Panc1 (cell line): ENCODE data around the gene GLRA3. TPM values are rescaled to one million over a fixed set of nuclear protein-coding genes. Genes with fewer than 3 reads are reported as not detected.

ENCODE experiments used
- ATAC-seq: fragments of 200-7000 bp; cut with Tn5 transposase; 2 replicates; pipeline ENCODE4 v1.9.1; 2020; ENCODE audit warnings: mild to moderate bottlenecking, moderate library complexity
- BruUV-seq: library from RNA; stranded (reverse); fragments of 400-500 nt; replicated peaks from 2 replicates; lab custom pipeline; 2021; lab: Mats Ljungman, UMichigan
- CTCF ChIA-PET: fragments of 300-600 bp; sonication (Branson Sonifier 250); formaldehyde crosslinking; loops from one replicate; lab custom pipeline; 2022; ENCODE audit warnings: antibody characterized with exemption; lab: Charles Lee
- POLR2A ChIA-PET: fragments of 300-600 bp; sonication (Branson Sonifier 250); formaldehyde crosslinking; loops from one replicate; lab custom pipeline; 2022; ENCODE audit warnings: antibody characterized with exemption; lab: Charles Lee
- DNase-seq: peaks from one replicate; pipeline ENCODE4 v3.0.0-alpha.2; 2010; ENCODE audit warnings: low read depth, low spot score
- H3K27ac ChIP-seq: 2 replicates; pipeline ENCODE4 v1.5.1; 2011; ENCODE audit warnings: mild to moderate bottlenecking, low read length, inconsistent platforms
- H3K27me3 ChIP-seq: fragments of 200-500 bp; sonication (Bioruptor generic); 2 replicates; pipeline ENCODE4 v1.6.0; 2014; ENCODE audit warnings: low read length, inconsistent platforms; ENCODE audit not compliant: control insufficient read depth, insufficient read depth
- H3K36me3 ChIP-seq: fragments of 200-500 bp; sonication (Bioruptor generic); 2 replicates; pipeline ENCODE4 v1.5.1; 2014; ENCODE audit warnings: inconsistent platforms, mild to moderate bottlenecking, low read length, moderate library complexity; ENCODE audit not compliant: control insufficient read depth, insufficient read depth
- H3K4me1 ChIP-seq: 2 replicates; pipeline ENCODE4 v1.5.1; 2011; ENCODE audit warnings: inconsistent platforms, mild to moderate bottlenecking, low read length, moderate library complexity; ENCODE audit not compliant: control insufficient read depth, insufficient read depth
- H3K4me3 ChIP-seq, 2 experiments: 2 replicates each; pipeline ENCODE4 v1.5.1; 2011 to 2012; ENCODE audit warnings: low read depth in 2 of 2, low read length in 2 of 2, mild to moderate bottlenecking in 2 of 2, inconsistent platforms in 1 of 2, moderate library complexity in 1 of 2
- H3K9me3 ChIP-seq: fragments of 200-500 bp; sonication (Bioruptor generic); 2 replicates; pipeline ENCODE4 v1.5.1; 2014; ENCODE audit warnings: low read depth, mild to moderate bottlenecking, inconsistent platforms, low read length, moderate library complexity; ENCODE audit not compliant: control insufficient read depth, insufficient read depth
- CTCF ChIP-seq: fragments of 450-650 bp; IDR thresholded peaks from 2 replicates; pipeline ENCODE4 v1.5.1; 2017; ENCODE audit warnings: mild to moderate bottlenecking
- POLR2AphosphoS5 ChIP-seq: IDR thresholded peaks from 2 replicates; pipeline ENCODE4 v1.6.1; 2012; ENCODE audit warnings: mild to moderate bottlenecking, low read depth, low read length, moderate library complexity
- REST ChIP-seq, 2 experiments: IDR thresholded peaks; 2 replicates each; pipeline ENCODE4 v1.6.1; 2011 to 2012; ENCODE audit warnings: low read depth in 2 of 2, control low read depth in 1 of 2, low read length in 1 of 2, mild to moderate bottlenecking in 1 of 2, moderate library complexity in 1 of 2; ENCODE audit not compliant: insufficient read depth in 1 of 2
- SIN3A ChIP-seq: IDR thresholded peaks from 2 replicates; pipeline ENCODE4 v1.6.1; 2012; ENCODE audit warnings: low read depth, mild to moderate bottlenecking, low read length, moderate library complexity, borderline replicate concordance; ENCODE audit not compliant: insufficient read depth
- TCF7L2 ChIP-seq: IDR thresholded peaks from 2 replicates; pipeline ENCODE4 v1.6.1; 2011; ENCODE audit warnings: mild to moderate bottlenecking, low read depth, low read length, inconsistent platforms
- in situ Hi-C: cut with HindIII; loops from 2 replicates; pipeline ENCODE4 v1.10.0; 2016; ENCODE audit warnings: low sequenced_read_pairs, low pct_unique_long_range_greater_than_20kb
- intact Hi-C: fragments of 100-400 bp; cut with micrococcal nuclease; formaldehyde crosslinking; loops from one replicate; pipeline ENCODE4 v1.10.0; 2022; ENCODE audit not compliant: unreplicated experiment
- total RNA-seq: library from RNA; stranded (reverse); gene quantifications from one replicate; pipeline ENCODE4 v1.2.1, GENCODE V29; 2021; ENCODE audit not compliant: unreplicated experiment

GLRA3 gene
- total RNA-seq, 1 experiment from 2014 or later = not detected

- ATAC-seq (no peak), DNase-seq (no peak)
- no peak overlapping the region for H3K4me3 ChIP-seq
- intact Hi-C loops (no loop called here), in situ Hi-C loops (no loop called here)
- H3K9me3 ChIP-seq = no peaks in the 10 kb centered on the region
- BruUV-seq = no TSS peak
- no peaks in the 10 kb centered on the region for H3K4me1 ChIP-seq
- no peak for TF ChIP-seq SIN3A
- no peak for TF ChIP-seq POLR2AphosphoS5
- no peak for TF ChIP-seq REST (IDR thresholded peaks at IDR 0.05; ENCODE audit: insufficient read depth in 1 of 2, low read depth in 2 of 2, low read length in 1 of 2)
- TF ChIP-seq CTCF = no peak
- no peak for TF ChIP-seq TCF7L2
- no peaks in the 10 kb centered on the region for H3K36me3 ChIP-seq
- ChIA-PET CTCF (no interaction called here), POLR2A (no interaction called here)
- H3K27ac ChIP-seq = no peak overlapping the region
- no peaks in the 10 kb centered on the region for H3K27me3 ChIP-seq
Measured at GRCh38 chr4:174752026-174752425, 77.0 kb downstream of the GLRA3 start.

GRCh38 chr4:174749091-174749490 is 80.0 kb downstream of the GLRA3 start:
- Histone ChIP-seq H3K4me3 (no peak overlapping the region), H3K27me3 (no peaks in the 10 kb centered on the region), H3K9me3 (no peaks in the 10 kb centered on the region), H3K36me3 (no peaks in the 10 kb centered on the region), H3K27ac (no peak overlapping the region), H3K4me1 (no peaks in the 10 kb centered on the region)
- in situ Hi-C loops = no loop called here
- no peak for ATAC-seq
- ChIA-PET CTCF (no interaction called here), POLR2A (no interaction called here)
- DNase-seq = no peak
- BruUV-seq = no TSS peak
- TF ChIP-seq SIN3A = no peak
- TF ChIP-seq POLR2AphosphoS5 = no peak
- TF ChIP-seq CTCF = no peak
- TF ChIP-seq TCF7L2 = no peak
- intact Hi-C loops = no loop called here
